ENCODE measurements around the gene SERINC2.

- TF ChIP-seq, protein P1, sequence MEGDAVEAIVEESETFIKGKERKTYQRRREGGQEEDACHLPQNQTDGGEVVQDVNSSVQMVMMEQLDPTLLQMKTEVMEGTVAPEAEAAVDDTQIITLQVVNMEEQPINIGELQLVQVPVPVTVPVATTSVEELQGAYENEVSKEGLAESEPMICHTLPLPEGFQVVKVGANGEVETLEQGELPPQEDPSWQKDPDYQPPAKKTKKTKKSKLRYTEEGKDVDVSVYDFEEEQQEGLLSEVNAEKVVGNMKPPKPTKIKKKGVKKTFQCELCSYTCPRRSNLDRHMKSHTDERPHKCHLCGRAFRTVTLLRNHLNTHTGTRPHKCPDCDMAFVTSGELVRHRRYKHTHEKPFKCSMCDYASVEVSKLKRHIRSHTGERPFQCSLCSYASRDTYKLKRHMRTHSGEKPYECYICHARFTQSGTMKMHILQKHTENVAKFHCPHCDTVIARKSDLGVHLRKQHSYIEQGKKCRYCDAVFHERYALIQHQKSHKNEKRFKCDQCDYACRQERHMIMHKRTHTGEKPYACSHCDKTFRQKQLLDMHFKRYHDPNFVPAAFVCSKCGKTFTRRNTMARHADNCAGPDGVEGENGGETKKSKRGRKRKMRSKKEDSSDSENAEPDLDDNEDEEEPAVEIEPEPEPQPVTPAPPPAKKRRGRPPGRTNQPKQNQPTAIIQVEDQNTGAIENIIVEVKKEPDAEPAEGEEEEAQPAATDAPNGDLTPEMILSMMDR (IDR thresholded peaks at IDR 0.05) = no peak
- TF ChIP-seq POLR2A (IDR thresholded peaks at IDR 0.05) = no peak
- no peak for TF ChIP-seq EP300 (IDR thresholded peaks at IDR 0.05)
These were observed 40.5 kb downstream of the SERINC2 start for GRCh38 chr1:31453384-31454079.
